NT2/D1 (cell line): ENCODE measurements around the gene C19orf81.
"Not testable (repeated sequence)": the region's sequence is repeated elsewhere in the genome, so short reads cannot be mapped to it uniquely, and the experiment has no call there.

Experiments
- DNase-seq: peaks from one replicate; pipeline ENCODE4 v3.0.0-alpha.2; 2011; ENCODE audit warnings: low read depth, low spot score
- H3K27me3 ChIP-seq: 2 replicates; pipeline ENCODE4 v1.6.0; 2011; ENCODE audit warnings: mild to moderate bottlenecking; ENCODE audit not compliant: insufficient read length, insufficient read depth
- H3K36me3 ChIP-seq: 2 replicates; pipeline ENCODE4 v1.6.1; 2011; ENCODE audit warnings: mild to moderate bottlenecking, low read length, mixed read lengths; ENCODE audit not compliant: insufficient read depth, insufficient read length
- H3K4me1 ChIP-seq: 2 replicates; pipeline ENCODE4 v1.5.1; 2011; ENCODE audit not compliant: insufficient read depth, insufficient read length
- H3K4me3 ChIP-seq: 2 replicates; pipeline ENCODE4 v1.5.1; 2011; ENCODE audit warnings: low read depth; ENCODE audit not compliant: insufficient read length
- H3K9ac ChIP-seq: 2 replicates; pipeline ENCODE4 v1.6.0; 2011; ENCODE audit warnings: low read depth; ENCODE audit not compliant: insufficient read length
- H3K9me3 ChIP-seq: 2 replicates; pipeline ENCODE4 v1.5.1; 2011; ENCODE audit warnings: mild to moderate bottlenecking, low read length; ENCODE audit not compliant: insufficient read depth
- SUZ12 ChIP-seq: IDR thresholded peaks from 2 replicates; pipeline ENCODE4 v1.6.1; 2011; ENCODE audit not compliant: insufficient read length, insufficient read depth; ENCODE audit errors: extremely low read depth
- YY1 ChIP-seq: IDR thresholded peaks from 2 replicates; pipeline ENCODE4 v1.6.1; 2011; ENCODE audit not compliant: insufficient read length, insufficient read depth
- ZNF274 ChIP-seq: IDR thresholded peaks from 2 replicates; pipeline ENCODE4 v1.6.1; 2011; ENCODE audit warnings: mild to moderate bottlenecking, low read depth, low read length

Gene C19orf81

DNA sequence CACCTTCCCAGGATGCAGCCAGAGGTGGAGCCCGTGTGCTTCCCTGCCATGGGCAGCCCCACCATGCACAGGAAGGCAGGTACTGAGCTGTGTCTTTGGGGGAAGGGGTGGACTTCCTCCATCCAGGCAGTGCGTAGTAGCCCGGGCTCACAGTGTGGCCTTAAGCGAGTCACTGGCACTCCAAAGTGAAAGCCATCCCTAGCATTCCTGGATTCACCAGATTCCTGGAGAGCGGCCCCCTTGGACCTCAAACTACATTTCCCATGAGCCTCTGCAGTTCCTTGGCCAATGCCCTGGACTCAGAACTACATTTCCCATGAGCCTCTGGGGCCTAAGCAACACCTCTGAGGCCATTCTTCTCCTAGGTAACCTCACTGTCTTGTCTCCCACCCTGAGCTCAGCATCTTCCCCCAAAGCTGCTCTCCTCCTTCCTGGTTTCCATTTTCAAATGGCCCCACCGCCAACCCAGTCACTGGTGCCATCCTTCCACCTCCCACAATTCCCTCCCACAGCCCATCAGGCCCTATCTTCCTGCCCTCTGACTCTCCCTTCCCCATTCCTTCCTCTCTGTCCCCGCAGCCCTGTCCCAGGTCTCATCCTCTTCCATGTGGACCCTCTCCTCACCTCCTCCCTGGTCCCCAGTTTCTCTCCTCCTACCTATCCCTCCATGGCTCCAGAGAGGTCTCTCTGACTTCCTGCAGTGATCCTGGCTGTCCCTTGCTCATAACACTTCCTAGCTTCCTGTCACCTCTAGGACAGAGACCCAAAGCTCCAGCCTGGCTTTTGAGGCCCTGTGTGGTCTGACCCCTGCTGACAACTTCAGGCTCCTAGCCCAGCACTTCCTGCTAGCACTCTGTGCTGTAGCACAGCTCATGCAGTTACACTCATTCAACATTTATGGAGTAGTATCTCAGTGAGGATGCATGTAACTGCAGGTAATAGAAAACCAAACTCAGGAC lies at the start of gene C19orf81:
Gene C19orf81 (plus strand): TSS at position 13 of the 959 bp plus-strand sequence. CDS start 0 bp downstream, at position 13.
- TF ChIP-seq SUZ12 (no peak), YY1 (peak; percentile 30)
- Histone ChIP-seq H3K9ac (no peak within 1 kb of the TSS), H3K4me1 (peaks cover 13% of the 10 kb centered on the region), H3K4me3 (peak within 1 kb of the TSS; percentile 16), H3K27me3 (no peaks in the 10 kb centered on the region), H3K9me3 (peaks cover under 1% of the 10 kb centered on the region; the same call in 1 of the 2 replicates), H3K36me3 (no peaks in the 10 kb centered on the region)
- peak; percentile 49 for DNase-seq

DNA sequence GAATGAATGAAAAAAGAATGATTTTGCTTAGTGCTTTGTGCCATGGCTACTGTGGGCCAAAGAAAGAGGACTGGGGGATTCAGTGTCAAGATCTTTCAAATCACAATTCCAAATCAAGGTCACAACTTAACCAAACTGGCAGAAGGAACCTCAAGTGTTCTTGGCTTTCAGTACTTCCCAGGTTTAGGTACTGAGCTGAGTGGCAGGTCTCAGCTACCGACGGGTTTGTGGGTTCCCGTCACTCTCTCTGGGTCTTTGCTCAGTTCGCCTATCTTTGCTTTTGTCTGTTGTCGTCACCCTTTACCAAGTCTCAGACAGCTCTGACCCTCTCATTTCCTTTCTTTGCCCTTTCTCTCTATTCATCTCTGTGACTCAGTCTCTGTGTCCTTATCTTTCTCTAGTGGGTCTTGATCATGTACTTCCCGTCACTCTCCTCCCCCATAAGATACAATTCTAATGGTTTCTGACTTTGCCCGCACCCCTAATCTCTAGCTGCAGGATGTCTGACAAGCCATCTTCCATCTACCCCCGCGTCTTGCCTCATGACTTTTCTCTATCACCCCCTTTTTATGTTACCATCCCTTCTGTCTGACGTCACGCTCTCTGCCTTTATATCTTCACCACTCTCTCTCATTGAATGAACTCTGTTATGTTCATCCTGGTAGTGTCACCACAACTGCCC lies 47.7 kb upstream of the C19orf81 start:
- DNase-seq = no peak
- H3K9ac ChIP-seq = no peak overlapping the region
- TF ChIP-seq YY1 (no peak), SUZ12 (no peak), ZNF274 (no peak)

GRCh38 chr19:50602089-50602422 lies 47.2 kb upstream of the C19orf81 start:
- TF ChIP-seq ZNF274 = no peak
- TF ChIP-seq YY1 = no peak
- no peak for TF ChIP-seq SUZ12
- H3K9ac ChIP-seq = no peak overlapping the region
- DNase-seq = no peak
- no peak overlapping the region for H3K4me3 ChIP-seq
- H3K4me1 ChIP-seq = peaks cover 3% of the 10 kb centered on the region
- H3K27me3 ChIP-seq = peaks cover 2% of the 10 kb centered on the region
- H3K36me3 ChIP-seq = no peaks in the 10 kb centered on the region
- peaks cover 10% of the 10 kb centered on the region; the same call in 1 of the 2 replicates for H3K9me3 ChIP-seq

More for the DNA sequence above, 47.7 kb upstream of the C19orf81 start:
- H3K4me1 ChIP-seq = peaks cover 3% of the 10 kb centered on the region
- H3K36me3 ChIP-seq = no peaks in the 10 kb centered on the region
- H3K9me3 ChIP-seq = peaks cover 5% of the 10 kb centered on the region; the same call in 1 of the 2 replicates
- H3K4me3 ChIP-seq = no peak overlapping the region
- H3K27me3 ChIP-seq = no peaks in the 10 kb centered on the region

GRCh38 chr19:50602496-50602895 lies 46.7 kb upstream of the C19orf81 start:
- no peaks in the 10 kb centered on the region for H3K36me3 ChIP-seq
- no peak overlapping the region for H3K4me3 ChIP-seq
- H3K9me3 ChIP-seq = peaks cover 14% of the 10 kb centered on the region; the same call in 1 of the 2 replicates
- H3K4me1 ChIP-seq = peaks cover 3% of the 10 kb centered on the region
- H3K27me3 ChIP-seq = peaks cover 6% of the 10 kb centered on the region
- no peak for DNase-seq
- no peak for TF ChIP-seq ZNF274
- TF ChIP-seq YY1 = no peak
- no peak for TF ChIP-seq SUZ12
- H3K9ac ChIP-seq = no peak overlapping the region

DNA sequence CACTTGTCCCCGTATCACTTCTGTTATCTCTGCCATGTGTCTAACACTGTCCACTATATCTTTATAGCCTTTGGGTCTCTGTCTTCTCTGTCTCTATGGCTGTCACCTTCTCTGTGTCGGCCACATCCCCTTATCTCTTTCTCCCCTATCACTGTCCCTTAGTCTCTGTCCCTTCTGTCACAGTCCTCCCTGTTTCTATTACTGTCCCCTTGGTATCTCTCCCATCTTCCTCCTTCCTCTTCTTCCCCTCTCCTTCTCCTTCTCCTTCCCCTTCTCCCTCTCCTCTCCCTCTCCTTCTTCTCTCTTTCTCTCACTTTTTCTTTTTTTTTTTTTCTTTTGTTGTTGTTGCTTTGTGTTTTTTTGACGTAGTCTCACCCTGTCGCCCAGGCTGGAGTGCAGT lies 46.3 kb upstream of the C19orf81 start:
- no peak overlapping the region for H3K9ac ChIP-seq
- TF ChIP-seq YY1 (no peak), SUZ12 (no peak), ZNF274 (no peak)
- no peak overlapping the region for H3K4me3 ChIP-seq
- DNase-seq = no peak
- peaks cover 3% of the 10 kb centered on the region for H3K4me1 ChIP-seq
- H3K27me3 ChIP-seq = peaks cover 7% of the 10 kb centered on the region
- H3K9me3 ChIP-seq = peaks cover 14% of the 10 kb centered on the region; the same call in 1 of the 2 replicates
- no peaks in the 10 kb centered on the region for H3K36me3 ChIP-seq

- not testable (repeated sequence) for H3K4me1 ChIP-seq, H3K9ac ChIP-seq, H3K27me3 ChIP-seq, DNase-seq, H3K4me3 ChIP-seq, H3K36me3 ChIP-seq
- H3K9me3 ChIP-seq = peaks cover 17% of the 10 kb centered on the region; the same call in 1 of the 2 replicates
Measured at GRCh38 chr19:50604264-50605073, 44.8 kb upstream of the C19orf81 start.

GRCh38 chr19:50606059-50606836 lies 43.0 kb upstream of the C19orf81 start:
- H3K36me3 ChIP-seq, H3K27me3 ChIP-seq, H3K9ac ChIP-seq, H3K4me3 ChIP-seq, H3K4me1 ChIP-seq, DNase-seq: not testable (repeated sequence)
- H3K9me3 ChIP-seq = peaks cover 17% of the 10 kb centered on the region; the same call in 1 of the 2 replicates
